Calu3 (cell line): Measurements from ENCODE around the gene COL16A1. TPM values are rescaled to one million over a fixed set of nuclear protein-coding genes. Genes with fewer than 3 reads are reported as not detected.
A peak's percentile ranks its signal among the peaks of the same experiment; 100 is the strongest.

Experiments used
- BruUV-seq: library from RNA; stranded (reverse); fragments of 400-500 nt; replicated peaks from 2 replicates; lab custom pipeline; 2021; lab: Mats Ljungman, UMichigan
- CTCF ChIA-PET: fragments of 300-600 bp; sonication (Branson Sonifier 250); formaldehyde crosslinking; loops from one replicate; lab custom pipeline; 2022; ENCODE audit warnings: antibody characterized with exemption; lab: Charles Lee
- DNase-seq: peaks from one replicate; pipeline ENCODE4 v3.0.0; 2022
- H3K27ac Mint-ChIP-seq: one replicate; pipeline ENCODE4 v1.8.0; 2022; ENCODE audit warnings: mixed read lengths; ENCODE audit not compliant: unreplicated experiment
- H3K27me3 Mint-ChIP-seq: one replicate; pipeline ENCODE4 v1.8.0; 2022; ENCODE audit warnings: mixed read lengths; ENCODE audit not compliant: unreplicated experiment
- H3K36me3 Mint-ChIP-seq: one replicate; pipeline ENCODE4 v1.8.0; 2022; ENCODE audit warnings: mild to moderate bottlenecking, moderate library complexity, mixed read lengths; ENCODE audit not compliant: insufficient read depth, unreplicated experiment
- H3K4me1 Mint-ChIP-seq: one replicate; pipeline ENCODE4 v1.8.0; 2022; ENCODE audit warnings: mild to moderate bottlenecking, low read depth, mixed read lengths; ENCODE audit not compliant: unreplicated experiment
- H3K4me3 Mint-ChIP-seq: one replicate; pipeline ENCODE4 v1.8.0; 2022; ENCODE audit warnings: mild to moderate bottlenecking, low read depth, moderate library complexity, mixed read lengths; ENCODE audit not compliant: unreplicated experiment
- H3K9me3 Mint-ChIP-seq: one replicate; pipeline ENCODE4 v1.8.0; 2022; ENCODE audit warnings: low read depth, mixed read lengths; ENCODE audit not compliant: unreplicated experiment
- intact Hi-C: fragments of 100-400 bp; cut with micrococcal nuclease; formaldehyde crosslinking; loops from one replicate; pipeline ENCODE4 v1.10.0; 2022; ENCODE audit not compliant: unreplicated experiment
- total RNA-seq: library from RNA; stranded (reverse); gene quantifications from 2 replicates; pipeline ENCODE4 v1.2.3, GENCODE V29; 2022
- TF ChIP-seq, protein P1 (sequence below): fragments of 200-600 bp; IDR thresholded peaks from one replicate; pipeline ENCODE4 v1.8.0; 2022; ENCODE audit warnings: antibody characterized with exemption; ENCODE audit not compliant: unreplicated experiment

Gene COL16A1
- total RNA-seq, 1 experiment from 2014 or later, result 3.8 TPM

- H3K4me3 Mint-ChIP-seq, result no peak overlapping the region
- intact Hi-C loops, result no loop called here
- H3K27me3 Mint-ChIP-seq, result peaks cover 59% of the 10 kb centered on the region
- H3K27ac Mint-ChIP-seq, result no peak overlapping the region
- no TSS peak for BruUV-seq
- DNase-seq, result no peak
- TF ChIP-seq, protein P1, sequence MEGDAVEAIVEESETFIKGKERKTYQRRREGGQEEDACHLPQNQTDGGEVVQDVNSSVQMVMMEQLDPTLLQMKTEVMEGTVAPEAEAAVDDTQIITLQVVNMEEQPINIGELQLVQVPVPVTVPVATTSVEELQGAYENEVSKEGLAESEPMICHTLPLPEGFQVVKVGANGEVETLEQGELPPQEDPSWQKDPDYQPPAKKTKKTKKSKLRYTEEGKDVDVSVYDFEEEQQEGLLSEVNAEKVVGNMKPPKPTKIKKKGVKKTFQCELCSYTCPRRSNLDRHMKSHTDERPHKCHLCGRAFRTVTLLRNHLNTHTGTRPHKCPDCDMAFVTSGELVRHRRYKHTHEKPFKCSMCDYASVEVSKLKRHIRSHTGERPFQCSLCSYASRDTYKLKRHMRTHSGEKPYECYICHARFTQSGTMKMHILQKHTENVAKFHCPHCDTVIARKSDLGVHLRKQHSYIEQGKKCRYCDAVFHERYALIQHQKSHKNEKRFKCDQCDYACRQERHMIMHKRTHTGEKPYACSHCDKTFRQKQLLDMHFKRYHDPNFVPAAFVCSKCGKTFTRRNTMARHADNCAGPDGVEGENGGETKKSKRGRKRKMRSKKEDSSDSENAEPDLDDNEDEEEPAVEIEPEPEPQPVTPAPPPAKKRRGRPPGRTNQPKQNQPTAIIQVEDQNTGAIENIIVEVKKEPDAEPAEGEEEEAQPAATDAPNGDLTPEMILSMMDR, result no peak
- H3K4me1 Mint-ChIP-seq, result peaks cover 30% of the 10 kb centered on the region
- CTCF ChIA-PET, result no interaction called here
- H3K9me3 Mint-ChIP-seq, result no peaks in the 10 kb centered on the region
- H3K36me3 Mint-ChIP-seq, result no peaks in the 10 kb centered on the region
Observed at GRCh38 chr1:31742462-31743212, 38.8 kb upstream of the COL16A1 start.

DNA sequence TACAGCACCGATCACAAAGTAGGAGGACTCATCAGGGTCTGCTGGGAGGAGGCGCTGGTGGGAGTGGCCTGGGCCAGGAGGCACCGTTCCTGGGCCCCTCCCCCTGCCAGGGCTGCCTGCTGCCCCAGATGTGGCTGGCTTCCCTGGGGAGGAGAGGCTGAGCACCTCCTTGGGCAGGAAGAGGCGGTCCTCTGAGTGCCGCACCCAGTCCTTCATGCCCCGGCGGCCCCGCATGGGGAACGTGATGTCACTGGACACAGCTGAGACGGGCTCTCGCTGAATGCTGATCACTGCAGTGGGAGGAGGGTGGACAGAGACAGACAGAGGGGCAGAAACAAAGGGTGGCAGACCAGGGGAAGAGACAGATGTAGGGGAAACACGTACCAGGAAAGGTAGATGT, 35.5 kb upstream of the COL16A1 start:
- Mint-ChIP-seq H3K27me3 (peaks cover 64% of the 10 kb centered on the region), H3K36me3 (no peaks in the 10 kb centered on the region), H3K9me3 (no peaks in the 10 kb centered on the region), H3K4me3 (no peak overlapping the region), H3K4me1 (peaks cover 19% of the 10 kb centered on the region), H3K27ac (no peak overlapping the region)
- peak; percentile 47 for DNase-seq
- CTCF ChIA-PET, result interaction anchor here (1.4 kb wide), 1 partner anchor 14 kb away, joined by 3 read pairs; no protein-coding TSS in a partner anchor
- no TSS peak for BruUV-seq
- TF ChIP-seq, protein P1, result no peak
- intact Hi-C loops, result no loop called here

DNA sequence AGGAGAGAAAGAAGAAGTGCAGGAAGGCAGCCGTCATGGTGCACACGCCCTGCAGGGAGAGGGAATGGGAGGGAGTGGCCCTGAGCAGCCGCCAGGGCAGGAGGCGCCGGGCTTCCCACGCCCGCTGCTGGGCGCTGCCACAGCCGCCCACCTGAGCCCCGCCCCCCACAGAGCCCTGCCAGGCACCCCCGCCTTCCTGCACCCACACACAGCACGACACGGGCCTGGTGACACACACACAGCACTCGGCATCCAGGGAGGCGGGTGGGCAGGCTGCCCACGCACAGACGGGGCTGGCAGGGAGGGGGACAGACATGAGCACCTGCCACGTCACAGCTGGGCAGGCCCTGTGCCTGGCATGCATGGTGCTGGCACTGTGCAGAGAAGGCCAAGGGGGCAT, 32.9 kb upstream of the COL16A1 start:
- Mint-ChIP-seq H3K4me3 (no peak overlapping the region), H3K27me3 (peaks cover 77% of the 10 kb centered on the region), H3K9me3 (no peaks in the 10 kb centered on the region), H3K4me1 (peaks cover 19% of the 10 kb centered on the region), H3K36me3 (no peaks in the 10 kb centered on the region), H3K27ac (no peak overlapping the region)
- no TSS peak for BruUV-seq
- CTCF ChIA-PET, result no interaction called here
- intact Hi-C loops, result no loop called here
- no peak for DNase-seq
- TF ChIP-seq, protein P1, result no peak

DNA sequence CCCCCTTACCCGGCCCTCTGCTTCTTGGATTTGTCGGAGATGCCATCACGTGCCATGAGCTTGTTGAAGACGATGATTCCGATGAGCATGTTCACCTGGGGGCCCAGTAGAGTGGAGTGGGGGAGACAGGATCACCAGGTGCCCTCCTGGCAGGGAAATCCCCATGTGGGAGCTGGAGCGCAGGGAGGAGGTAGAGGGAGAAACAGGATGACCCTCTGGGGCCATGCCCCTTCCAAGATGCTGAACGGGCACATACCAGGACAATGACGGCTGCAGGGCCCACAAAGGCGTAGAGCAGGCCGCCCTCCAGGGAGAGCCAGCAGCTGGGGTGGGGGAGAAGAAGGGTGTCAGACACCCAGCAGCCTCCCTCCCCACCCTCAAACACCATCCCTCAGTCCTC, 31.8 kb upstream of the COL16A1 start:
- no peak overlapping the region for H3K4me3 Mint-ChIP-seq
- no TSS peak for BruUV-seq
- intact Hi-C loops, result no loop called here
- H3K27ac Mint-ChIP-seq, result no peak overlapping the region
- CTCF ChIA-PET, result no interaction called here
- no peaks in the 10 kb centered on the region for H3K36me3 Mint-ChIP-seq
- TF ChIP-seq, protein P1, result no peak
- no peaks in the 10 kb centered on the region for H3K9me3 Mint-ChIP-seq
- peaks cover 19% of the 10 kb centered on the region for H3K4me1 Mint-ChIP-seq
- H3K27me3 Mint-ChIP-seq, result peaks cover 68% of the 10 kb centered on the region
- no peak for DNase-seq
